ENCODE data around the gene CD48.
A peak's percentile ranks its signal among the peaks of the same experiment; 100 is the strongest.
"Not testable (repeated sequence)": the region's sequence is repeated elsewhere in the genome, so short reads cannot be mapped to it uniquely, and the experiment has no call there.

CD48 gene

DNA sequence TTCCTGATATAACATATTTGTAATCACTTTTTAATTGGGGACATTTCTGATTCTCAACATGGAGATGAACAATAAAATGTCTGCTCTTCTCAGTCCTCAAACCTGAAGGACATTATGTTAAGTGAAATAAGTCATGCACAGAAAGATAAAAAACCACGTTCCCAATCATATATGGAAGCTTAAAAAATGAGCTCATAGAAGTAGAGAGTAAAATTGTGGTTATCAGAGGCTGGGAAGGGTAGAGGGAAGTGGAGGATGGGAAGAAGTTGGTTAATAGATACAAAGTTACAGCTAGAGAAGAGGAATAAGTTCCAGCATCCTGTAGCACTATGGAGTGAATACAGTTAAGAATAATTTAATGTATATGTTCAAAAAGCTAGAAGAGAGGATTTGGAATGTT, 1.5 kb upstream of the CD48 start:
- no peak for DNase-seq (ENCODE audit: low read depth)

DNA sequence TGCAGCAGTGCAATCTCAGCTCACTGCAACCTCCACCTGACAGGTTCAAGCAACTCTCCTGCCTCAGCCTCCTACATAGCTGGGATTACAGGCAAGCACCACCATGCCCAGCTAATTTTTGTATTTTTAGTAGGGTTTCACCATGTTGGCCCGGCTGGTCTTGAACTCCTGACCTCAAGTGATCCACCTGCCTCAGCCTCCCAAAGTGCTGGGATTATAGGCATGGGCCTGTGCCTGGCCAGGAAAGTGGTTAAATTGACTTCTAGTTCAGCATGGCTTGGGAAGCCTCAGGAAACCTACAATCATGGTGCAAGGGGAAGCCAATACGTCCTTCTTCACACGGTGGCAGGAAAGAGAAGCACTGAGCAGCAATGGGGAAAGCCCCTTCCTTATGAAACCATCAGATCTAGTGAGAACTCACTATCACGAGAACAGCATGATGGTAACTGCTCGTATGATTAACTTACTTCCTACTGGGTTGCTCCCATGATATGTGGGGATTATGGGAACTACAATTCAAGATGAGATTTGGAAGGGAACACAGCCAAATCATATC, 981 bp upstream of the CD48 start:
- DNase-seq (ENCODE audit: low read depth) = not testable (repeated sequence)

DNA sequence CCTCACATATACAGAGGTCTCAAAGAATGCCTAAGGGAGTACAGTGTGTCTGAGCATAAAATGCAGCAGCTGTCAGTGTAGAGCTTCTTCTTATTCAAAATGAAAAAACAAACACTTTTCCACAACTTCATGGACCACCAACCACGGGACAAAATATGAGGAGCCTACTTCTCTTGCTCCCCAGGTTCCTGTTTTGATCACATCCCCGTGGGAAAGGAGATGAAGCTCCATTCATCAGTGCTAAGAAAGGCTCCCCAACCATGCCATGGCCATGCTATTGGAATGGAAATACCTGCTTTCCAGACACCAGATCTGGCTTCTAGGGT, 383 bp downstream of the CD48 start:
- DNase-seq (ENCODE audit: low read depth) = no peak

DNA sequence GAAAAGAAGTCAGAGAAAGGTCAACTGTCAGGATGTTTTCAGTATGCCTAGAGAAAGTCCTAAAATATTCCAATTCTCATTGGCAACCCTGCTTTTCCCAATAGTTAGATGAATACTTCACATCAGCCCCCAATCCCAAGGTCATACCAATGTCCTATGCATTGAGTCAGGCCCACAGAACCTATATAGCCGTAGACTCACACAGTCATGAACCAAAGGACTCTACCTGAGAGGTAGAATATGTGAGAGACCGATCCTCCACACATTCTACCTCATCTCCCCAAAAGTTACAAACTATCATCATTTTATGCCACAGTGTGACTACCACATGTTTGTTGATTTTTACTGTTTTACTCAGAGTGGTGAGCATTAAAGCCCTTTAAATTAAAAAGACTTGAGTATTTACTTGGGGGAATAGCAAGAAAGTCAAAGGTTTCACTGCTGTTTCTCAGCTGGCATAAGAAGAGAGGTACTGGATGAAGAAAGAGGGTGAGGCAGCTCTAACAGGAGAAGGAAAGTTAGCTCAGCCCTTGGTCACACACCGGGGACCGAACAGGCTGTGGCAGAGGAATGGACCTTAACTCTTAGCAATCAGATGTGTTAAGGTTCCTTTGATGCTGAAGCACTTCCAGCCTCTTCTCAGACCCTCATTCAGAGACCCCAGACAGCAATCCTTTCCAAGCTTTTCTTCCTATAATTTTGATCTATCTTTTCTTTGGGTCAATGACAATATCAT, 937 bp downstream of the CD48 start:
- DNase-seq (ENCODE audit: low read depth) = no peak

DNA sequence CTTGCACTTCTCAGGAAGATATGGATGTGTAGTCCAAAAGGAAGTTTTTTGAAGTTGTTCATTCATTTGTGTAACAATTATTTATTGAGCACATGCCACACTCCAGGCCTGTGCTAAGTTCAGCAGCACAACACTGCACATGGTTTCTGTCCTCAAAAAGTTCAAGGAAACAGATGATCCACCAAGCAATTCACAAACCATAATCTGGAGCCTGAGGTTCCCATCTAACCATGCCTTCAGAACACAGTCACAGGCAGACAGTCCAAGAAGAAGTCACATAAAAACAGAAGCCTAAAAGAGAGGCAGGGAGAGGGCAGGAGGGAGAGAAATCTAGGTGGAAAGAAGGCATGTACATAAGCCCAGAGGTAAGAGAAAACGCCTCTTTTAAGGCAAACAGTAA, 1.9 kb downstream of the CD48 start:
- no peak for DNase-seq (ENCODE audit: low read depth)

DNA sequence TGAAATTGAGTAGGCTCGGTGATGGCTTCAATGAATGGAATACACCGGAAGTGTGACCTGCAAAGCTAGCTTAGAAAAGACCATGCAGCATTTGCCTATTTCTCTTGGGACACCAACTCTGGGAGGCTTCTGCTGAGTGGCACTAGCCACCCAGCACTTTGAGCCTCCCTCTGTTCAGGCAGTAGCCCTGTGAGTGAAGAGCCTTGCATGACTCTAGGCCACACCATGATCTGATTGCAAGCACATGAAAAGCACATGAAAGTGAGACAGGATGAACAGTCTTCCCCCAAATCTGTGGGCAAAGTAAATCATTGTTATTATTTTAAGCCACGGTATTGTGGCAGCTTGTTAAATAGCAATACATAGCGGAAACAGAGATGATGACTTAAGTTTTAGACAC, 2.8 kb downstream of the CD48 start:
- no peak for DNase-seq (ENCODE audit: low read depth)

DNA sequence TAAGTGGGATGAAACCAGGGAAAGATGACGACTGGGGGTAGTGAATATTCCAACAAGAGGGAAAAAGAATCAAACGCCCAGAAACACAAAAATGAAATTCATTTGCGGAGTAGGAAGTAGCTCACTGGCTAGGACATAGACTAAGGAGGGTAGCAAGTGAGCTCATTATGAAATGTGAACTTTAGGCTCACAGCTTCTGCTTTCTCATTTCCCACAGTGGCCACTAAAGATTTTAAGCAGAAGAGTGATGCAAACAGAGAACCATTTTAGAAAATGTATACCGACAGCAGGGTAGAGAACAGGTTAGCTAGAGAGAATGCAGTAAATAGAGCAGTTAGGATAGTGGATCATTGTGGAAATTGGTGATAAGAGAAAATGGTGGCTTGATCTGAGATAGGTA, 3.5 kb downstream of the CD48 start:
- DNase-seq (ENCODE audit: low read depth) = no peak

DNA sequence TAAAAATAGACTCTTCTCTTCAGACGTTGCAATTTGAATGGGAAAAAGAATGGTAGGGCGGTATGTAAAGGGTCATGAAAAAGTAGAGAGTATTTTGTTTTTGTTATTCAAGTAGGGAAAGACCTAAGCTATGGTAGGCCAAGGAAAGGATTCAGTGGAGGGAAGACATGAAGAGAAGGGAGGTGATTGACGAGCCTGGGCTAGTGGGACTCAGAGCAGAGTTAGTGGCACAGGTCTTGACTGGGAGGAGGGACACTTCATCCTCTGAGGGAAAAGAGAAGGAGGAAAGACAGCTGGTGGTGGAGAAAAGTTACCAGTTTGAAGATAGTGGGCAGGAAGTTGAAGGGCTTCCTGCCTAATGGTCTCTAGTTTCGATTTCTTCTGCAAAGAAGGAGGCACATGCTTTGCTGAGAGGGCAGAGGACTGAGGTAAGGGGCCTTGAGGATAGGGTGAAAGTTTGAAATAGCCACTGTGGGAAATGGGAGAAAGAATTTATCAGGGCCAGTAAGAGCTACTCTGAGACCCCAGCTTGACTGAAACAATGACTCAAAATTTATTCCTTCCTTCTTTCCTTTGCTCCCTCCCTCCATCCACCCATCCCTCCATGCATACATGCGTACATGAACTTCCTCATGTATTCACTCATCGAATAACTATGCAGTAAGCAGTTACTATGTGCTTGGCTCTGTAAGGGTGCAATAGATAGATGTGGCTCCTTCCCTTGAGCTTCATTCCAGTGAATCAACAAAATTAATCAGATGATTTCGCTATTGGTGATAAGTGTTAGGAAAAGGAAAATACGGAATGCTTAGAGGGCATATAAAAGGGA, 4.2 kb downstream of the CD48 start:
- no peak for DNase-seq (ENCODE audit: low read depth)

DNA sequence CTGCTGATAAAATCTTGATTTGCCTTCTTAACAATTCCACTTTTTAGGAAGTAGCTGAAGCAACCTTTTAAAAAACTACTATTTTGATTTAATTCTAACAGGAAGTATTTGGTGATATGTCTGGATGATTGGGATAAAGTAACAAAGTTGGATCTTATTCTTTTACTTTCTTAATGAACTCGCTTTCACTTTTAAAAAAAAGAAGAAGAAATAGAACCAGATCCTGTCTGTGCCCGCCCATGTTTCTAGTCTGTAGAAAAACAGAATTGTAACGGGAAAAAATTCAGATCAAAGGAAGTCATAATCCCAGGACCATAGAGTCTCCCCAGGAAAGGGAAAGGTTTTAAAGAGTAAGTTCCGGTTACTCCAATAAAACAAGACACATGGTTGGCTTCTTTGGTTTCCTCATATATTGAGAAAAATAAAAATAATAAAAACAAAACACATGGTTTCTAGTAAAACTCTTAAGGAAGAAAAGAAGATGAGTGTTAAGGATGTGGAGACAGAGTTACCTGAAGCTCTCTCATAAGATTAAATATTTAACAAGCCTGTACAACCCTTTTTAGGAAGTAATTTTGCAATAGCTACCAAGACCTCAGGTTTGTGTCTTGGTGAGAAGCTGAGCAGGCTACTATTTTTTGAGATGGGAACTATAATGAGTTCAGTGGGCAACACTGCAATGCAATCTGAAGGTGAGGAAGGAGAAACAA, 4.9 kb downstream of the CD48 start:
- no peak for DNase-seq (ENCODE audit: low read depth)

DNA sequence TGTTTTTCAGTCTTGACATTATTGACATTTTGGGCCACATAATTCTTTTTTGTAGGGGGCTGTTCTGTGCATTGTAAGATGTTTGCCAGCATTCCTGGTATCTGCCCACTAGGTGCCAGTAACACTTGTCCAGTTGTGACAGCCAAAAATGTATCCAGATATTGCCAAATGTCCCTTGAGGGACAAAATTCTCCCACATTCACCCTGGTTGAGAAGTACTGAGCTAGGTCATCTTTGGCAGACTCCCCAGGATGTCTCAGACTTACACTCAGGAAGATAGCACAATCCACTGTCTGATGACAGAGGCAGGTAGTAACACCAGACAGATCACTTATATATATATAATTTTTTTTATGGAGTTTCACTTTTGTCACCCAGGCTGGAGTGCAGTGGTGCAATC, 5.9 kb downstream of the CD48 start:
- no peak for DNase-seq (ENCODE audit: low read depth)

DNA sequence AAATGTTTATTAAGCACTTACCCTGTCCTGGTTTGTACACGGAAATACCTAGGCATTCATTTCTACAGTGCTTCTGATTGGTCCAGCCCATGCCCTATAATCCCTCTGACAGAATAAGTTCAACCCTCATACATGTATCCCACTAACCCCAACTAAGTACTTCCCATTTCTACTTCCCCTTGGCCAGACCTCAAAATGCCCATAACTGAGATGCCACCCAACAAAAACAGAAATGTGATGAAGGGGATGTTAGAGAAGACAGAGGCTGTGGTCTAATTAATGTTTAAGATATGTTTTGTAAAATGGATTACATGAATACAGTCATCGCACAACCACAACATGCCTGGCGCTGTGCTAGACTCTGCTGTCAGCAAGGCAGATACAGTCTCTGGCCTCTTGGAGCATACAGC, 6.4 kb downstream of the CD48 start:
- DNase-seq (ENCODE audit: low read depth) = not testable (repeated sequence)

DNA sequence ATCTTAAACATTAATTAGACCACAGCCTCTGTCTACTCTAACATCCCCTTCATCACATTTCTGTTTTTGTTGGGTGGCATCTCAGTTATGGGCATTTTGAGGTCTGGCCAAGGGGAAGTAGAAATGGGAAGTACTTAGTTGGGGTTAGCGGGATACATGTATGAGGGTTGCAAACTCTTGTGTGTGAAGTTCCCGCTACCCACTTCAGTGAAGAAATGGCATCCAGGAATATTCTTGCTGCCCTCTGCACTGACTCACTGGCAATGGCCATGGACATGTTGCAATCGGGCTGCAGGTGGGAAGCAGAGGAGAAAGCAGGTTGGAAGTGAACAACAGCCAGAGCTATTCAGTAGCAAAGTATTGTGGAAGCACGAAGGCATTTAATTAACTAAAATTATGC, 7.4 kb downstream of the CD48 start:
- no peak for DNase-seq (ENCODE audit: low read depth)

DNA sequence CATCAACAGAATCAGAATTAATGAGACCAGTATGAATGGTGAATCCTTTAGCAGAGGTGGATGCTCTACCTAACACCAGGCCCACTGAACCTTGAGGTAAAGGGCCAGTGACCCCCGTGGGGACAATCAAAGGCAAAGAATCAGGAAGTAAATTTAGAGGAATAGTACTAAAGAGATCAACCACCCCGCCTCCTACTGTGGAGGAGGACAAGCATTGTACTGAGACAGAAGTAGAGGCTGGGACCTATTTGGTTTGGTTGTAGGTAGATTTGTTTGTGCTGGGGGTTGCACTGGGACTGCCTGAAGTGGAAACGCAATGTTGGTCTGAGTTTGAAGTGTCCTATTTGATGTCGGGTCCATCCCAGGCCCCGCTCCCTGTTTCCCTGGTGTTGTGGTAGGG, 9.5 kb downstream of the CD48 start:
- no peak for DNase-seq (ENCODE audit: low read depth)

DNA sequence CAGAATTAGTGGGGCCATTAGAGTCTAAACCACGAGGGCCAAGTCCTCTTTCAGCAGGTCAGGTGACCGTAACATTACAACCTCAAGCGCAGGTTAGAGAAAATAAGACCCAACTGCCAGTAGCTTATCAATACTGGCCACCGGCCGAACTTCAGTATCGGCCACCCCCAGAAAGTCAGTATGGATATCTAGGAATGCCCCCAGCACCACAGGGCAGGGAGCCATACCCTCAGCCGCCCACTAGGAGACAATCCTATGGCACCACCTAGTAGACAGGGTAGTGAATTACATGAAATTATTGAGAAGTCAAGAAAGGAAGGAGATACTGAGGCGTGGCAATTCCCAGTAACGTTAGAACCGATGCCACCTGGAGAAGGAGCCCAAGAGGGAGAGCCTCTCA, 19.2 kb downstream of the CD48 start:
- not testable (repeated sequence) for DNase-seq (ENCODE audit: low read depth)

DNA sequence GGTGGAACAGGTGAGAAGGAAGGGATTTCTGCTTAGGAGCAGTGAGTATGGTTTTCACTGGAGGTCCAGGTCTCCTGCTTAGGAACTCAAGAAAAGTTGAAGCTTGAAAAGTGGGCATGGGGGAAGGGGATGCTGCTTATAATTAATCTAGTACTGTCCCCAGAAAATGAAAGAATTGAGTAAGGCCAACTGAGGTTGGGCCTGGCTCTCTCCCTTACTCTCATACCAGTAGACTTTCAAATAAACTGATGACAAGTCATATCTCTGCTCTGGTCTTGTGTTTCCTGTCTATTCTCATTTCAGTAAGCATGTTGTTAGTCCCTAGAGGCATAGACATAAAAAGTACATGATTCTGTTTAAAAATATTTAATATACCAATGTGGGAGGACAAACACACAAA, 26.4 kb downstream of the CD48 start:
- DNase-seq (ENCODE audit: low read depth) = no peak

DNA sequence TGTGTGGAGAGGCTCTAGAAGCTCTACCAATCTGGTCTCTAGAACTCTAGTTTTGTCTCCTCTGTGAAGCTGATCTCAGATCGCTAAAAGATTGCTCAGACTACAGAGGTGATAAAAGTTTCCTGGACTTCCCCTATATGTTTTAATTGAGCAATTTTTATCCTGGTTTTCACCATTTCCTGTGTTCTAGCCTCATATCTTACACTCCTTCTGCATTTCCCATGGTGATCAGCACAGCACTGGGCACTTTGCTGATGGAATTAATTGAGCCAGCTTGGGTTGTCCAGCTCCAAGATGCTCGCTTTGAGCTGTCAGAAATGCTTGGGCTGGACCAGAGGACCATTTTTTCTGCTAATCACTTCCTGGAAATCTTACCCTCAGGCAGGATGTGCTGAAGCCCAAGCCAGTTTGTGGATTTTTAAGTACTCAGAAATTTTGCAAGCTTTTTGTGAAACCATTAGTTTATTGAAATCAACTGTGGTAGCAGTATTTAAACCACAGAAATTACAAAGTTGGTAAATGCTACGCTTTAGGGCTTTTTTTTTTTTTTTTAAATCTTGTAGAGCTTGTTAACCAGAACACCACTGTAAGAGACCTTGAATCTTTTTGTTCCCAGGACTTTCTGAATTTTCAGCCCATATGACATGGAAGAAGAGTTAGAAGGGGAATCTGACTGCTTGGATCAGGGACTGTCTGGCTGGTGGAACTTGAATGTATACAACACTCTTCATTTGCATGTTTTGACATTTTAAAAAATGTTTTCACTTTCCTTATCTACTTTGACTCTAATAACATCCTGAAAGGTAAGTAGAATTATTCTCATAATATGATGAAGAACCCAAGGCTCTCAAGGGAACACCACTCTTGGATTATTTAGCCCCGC, 28.4 kb downstream of the CD48 start:
- DNase-seq (ENCODE audit: low read depth) = no peak

DNA sequence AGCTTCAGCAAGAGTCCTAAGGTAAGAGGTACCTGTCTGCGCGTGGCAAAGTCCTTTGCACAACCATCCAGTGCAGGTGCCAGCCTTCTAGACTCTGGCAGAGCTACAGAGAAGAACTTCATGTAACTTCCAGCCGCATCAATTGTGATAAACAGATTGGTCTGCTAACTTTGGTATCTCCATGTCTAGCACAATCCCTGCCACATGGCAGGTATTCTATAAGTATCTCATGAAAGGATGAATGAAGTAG, 29.8 kb downstream of the CD48 start:
- no peak for DNase-seq (ENCODE audit: low read depth)

DNA sequence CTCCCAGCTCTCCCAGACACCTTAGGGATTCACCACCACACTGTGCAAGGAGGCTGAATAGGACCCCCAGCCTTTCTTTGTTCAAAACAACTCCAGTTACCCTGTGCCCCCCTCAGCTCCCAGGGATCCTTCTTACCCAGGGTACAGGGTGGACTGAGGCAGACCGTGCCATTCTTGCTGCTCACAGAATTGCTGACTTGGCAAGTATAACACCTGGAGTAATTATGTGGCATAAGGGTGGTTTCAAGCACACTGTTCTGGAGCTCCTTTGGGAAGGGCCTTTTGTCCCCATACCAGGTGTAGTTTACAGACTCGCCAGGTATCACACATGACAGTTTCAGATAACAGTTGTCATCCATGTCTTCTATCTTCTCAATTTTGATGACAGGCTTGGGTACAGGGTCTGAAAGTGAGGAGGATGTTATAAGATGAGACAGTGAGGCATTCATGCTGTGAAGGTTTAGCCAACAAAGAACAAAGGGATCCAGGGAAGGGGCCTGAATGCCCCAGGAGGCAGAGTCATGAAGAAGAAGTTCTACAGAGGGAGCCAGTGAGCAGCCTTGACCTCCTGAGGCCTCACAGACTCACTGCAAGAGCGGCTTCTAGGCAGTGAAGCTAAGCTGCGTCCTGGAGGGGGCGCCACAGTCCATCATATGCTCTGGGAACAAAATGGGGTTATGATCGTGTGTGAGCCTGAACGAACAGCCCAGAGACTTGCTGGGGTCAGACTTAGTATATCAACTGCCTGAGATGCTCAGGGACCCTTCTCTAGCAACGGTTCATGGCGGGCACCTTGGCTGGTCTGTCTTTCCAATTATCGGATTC, 30.3 kb downstream of the CD48 start:
- peak; percentile 31 for DNase-seq (ENCODE audit: low read depth)

DNA sequence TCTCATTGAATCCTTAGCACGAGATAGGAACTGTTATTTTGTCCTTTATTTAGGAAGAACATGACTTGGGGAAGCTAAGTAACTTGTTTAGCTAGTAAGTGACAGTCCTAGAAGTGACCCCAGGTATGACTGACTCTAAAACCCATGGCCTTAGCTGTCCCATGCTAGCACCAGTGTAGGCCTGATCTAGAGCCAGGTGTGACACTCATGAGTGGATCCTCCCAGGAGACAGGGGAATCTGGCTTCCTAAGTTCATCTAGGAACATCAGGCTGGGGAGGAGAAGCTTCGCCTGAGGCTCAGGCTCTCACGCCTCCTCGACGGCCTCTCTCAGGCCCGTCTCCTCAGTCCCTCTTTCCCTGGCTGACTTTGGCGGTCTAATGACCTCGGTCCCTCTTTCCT, 31.2 kb downstream of the CD48 start:
- DNase-seq (ENCODE audit: low read depth) = no peak

DNA sequence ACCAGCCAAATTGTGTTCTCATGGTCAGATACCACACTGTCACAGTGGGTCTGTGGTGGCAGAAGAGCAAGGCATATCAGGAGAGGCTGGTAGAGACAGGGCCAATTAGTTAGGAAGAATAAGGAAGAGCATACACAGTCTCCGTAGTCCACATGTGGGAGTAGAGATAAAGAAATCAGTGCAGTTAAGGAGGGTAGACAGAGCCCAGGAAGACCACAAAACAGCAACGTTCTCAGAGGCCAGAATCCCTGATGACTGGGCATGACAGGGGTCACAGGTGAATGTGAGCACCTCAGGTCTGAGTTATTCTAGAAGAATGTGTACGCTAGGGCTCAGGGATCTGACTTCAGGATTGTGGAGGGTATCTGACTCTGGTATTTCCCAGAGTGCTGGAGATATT, 31.7 kb downstream of the CD48 start:
- DNase-seq (ENCODE audit: low read depth) = no peak

DNA sequence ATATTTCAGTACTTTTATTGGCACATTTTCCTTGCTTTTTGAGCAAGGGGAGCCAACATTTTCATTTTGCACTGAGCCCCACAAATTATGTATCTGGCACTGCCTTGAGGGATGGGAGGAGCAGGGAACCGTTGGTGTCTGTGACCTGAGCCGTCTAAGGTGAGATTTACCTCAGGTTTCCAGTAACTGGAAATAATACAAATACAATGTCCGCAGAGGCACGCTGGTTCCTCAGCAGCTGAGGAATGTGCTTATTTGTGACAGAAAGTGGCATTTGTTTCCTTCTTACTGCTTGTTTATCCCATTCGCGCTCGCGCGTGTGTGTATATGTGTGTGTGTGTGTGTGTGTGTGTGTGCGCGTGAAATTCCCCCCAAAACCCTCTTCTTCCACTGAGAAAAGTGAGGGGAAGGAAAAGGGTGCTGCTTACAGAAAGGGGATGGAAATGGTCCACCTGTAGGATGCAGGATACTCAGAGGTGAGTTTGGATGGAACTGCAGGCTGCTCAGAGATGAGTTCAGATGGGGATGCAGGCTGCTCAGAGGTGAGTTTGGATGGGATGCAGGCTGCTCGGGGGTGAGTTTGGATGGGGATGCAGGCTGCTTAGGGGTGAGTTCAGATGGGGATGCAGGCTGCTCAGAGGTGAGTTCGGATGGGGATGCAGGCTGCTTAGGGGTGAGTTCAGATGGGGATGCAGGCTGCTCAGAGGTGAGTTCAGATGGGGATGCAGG, 34.6 kb downstream of the CD48 start:
- DNase-seq (ENCODE audit: low read depth) = no peak

Measured in iris pigment epithelial cell (primary cell).